Loucy (cell line): Measurements from ENCODE around the gene LYPD5.
"Not testable (repeated sequence)": the region's sequence is repeated elsewhere in the genome, so short reads cannot be mapped to it uniquely, and the experiment has no call there.

Experiments
- CTCF ChIP-seq: fragments of 200-600 bp; sonication (generic); conservative IDR thresholded peaks from 2 replicates; pipeline ENCODE4 v1.5.1; 2014; ENCODE audit warnings: mild to moderate bottlenecking, antibody characterized with exemption, low read length
- EZH2phosphoT487 ChIP-seq: fragments of 200-600 bp; IDR thresholded peaks from 2 replicates; pipeline ENCODE4 v1.6.1; 2018; ENCODE audit warnings: antibody characterized with exemption, mild to moderate bottlenecking, moderate library complexity, borderline replicate concordance

- not testable (repeated sequence) for TF ChIP-seq CTCF, EZH2phosphoT487
Observed at GRCh38 chr19:43764684-43765083, 37.6 kb downstream of the LYPD5 start.
